Smooth muscle cell (in vitro differentiated cells): Measurements from ENCODE around the gene CDH24. TPM values are rescaled to one million over a fixed set of nuclear protein-coding genes. Genes with fewer than 3 reads are reported as not detected.

Experiments
- DNase-seq: peaks from one replicate; lab custom pipeline; 2025; ENCODE audit not compliant: unreplicated experiment; lab: John Stamatoyannopoulos, UW
- H2AFZ ChIP-seq: fragments of 200-600 bp; sonication (generic); 2 replicates; pipeline ENCODE4 v1.6.0; 2016; ENCODE audit warnings: antibody characterized with exemption, low read depth, mild to moderate bottlenecking
- H3F3A ChIP-seq: fragments of 200-600 bp; sonication (generic); 2 replicates; pipeline ENCODE4 v1.6.0; 2017; ENCODE audit warnings: antibody characterized with exemption, low read depth
- H3K27ac ChIP-seq: fragments of 200-600 bp; sonication (generic); 2 replicates; pipeline ENCODE4 v1.5.1; 2016; ENCODE audit warnings: low read depth, mild to moderate bottlenecking
- H3K27me3 ChIP-seq: fragments of 200-600 bp; sonication (generic); 2 replicates; pipeline ENCODE4 v1.6.1; 2016; ENCODE audit warnings: low read depth, mild to moderate bottlenecking
- H3K36me3 ChIP-seq: fragments of 200-600 bp; sonication (generic); 2 replicates; pipeline ENCODE4 v1.5.1; 2016; ENCODE audit warnings: low read depth
- H3K4me1 ChIP-seq: fragments of 200-600 bp; sonication (generic); 2 replicates; pipeline ENCODE4 v1.5.1; 2016; ENCODE audit warnings: low read depth
- H3K4me2 ChIP-seq: fragments of 200-600 bp; sonication (generic); 2 replicates; pipeline ENCODE4 v1.6.0; 2016; ENCODE audit warnings: mild to moderate bottlenecking
- H3K4me3 ChIP-seq: fragments of 200-600 bp; sonication (generic); 2 replicates; pipeline ENCODE4 v1.5.1; 2016; ENCODE audit warnings: mild to moderate bottlenecking
- H3K79me2 ChIP-seq: fragments of 200-600 bp; sonication (generic); 2 replicates; pipeline ENCODE4 v1.6.0; 2016; ENCODE audit warnings: low read depth, mild to moderate bottlenecking
- H3K9ac ChIP-seq: fragments of 200-600 bp; sonication (generic); 2 replicates; pipeline ENCODE4 v1.6.0; 2016; ENCODE audit warnings: low read depth
- H3K9me3 ChIP-seq: fragments of 200-600 bp; sonication (generic); replicated peaks from 2 replicates; pipeline ENCODE4 v1.5.1; 2016; ENCODE audit warnings: low read depth
- H4K20me1 ChIP-seq: fragments of 200-600 bp; sonication (generic); 2 replicates; pipeline ENCODE4 v1.6.0; 2016; ENCODE audit warnings: low read depth
- CTCF ChIP-seq: fragments of 200-600 bp; sonication (generic); IDR thresholded peaks from 2 replicates; pipeline ENCODE4 v1.5.1; 2017; ENCODE audit warnings: borderline replicate concordance, mild to moderate bottlenecking, antibody characterized with exemption; ENCODE audit not compliant: insufficient read depth, poor library complexity, severe bottlenecking
- WGBS: methylation state at CpG from one replicate; pipeline ENCODE4 v1.1.7; 2016; ENCODE audit warnings: low lambda C conversion rate; 5-methylcytosine and 5-hydroxymethylcytosine counted together
- polyA plus RNA-seq: library from polyadenylated mRNA; unstranded; fragments of >200 nt; fragmentation: Nextera tagmentation; extraction: Ambion mirVana; gene quantifications from 2 replicates; pipeline ENCODE4 v1.2.1, GENCODE V29; 2016
- total RNA-seq: library from RNA; depleted of rRNA; stranded (reverse); fragments of >200 nt; gene quantifications from 2 replicates; pipeline ENCODE4 v1.2.3, GENCODE V29; 2014

The CDH24 gene
- total and polyA plus RNA-seq, 2 experiments from 2014 or later = 5.5 to 6.9 TPM

- DNase-seq = no peak
- 59% methylated on average over 7 of the region's 7 CpGs for WGBS
- no peaks in the 10 kb centered on the region for H3K27me3 ChIP-seq
Observed at GRCh38 chr14:23021889-23022442, 35.4 kb downstream of the CDH24 start.

GRCh38 chr14:23021434-23021833 is 35.9 kb downstream of the CDH24 start:
- H3K4me3 ChIP-seq = no peak overlapping the region
- H3K9me3 ChIP-seq = no peaks in the 10 kb centered on the region
- H3K27me3 ChIP-seq = no peaks in the 10 kb centered on the region
- 71% methylated on average over 9 of the region's 9 CpGs for WGBS
- H3K9ac ChIP-seq = no peak overlapping the region
- no peak for DNase-seq
- peaks cover 6% of the 10 kb centered on the region for H4K20me1 ChIP-seq
- no peak overlapping the region for H2AFZ ChIP-seq
- no peak for TF ChIP-seq CTCF
- H3K36me3 ChIP-seq = no peaks in the 10 kb centered on the region
- no peak overlapping the region for H3K27ac ChIP-seq
- no peaks in the 10 kb centered on the region for H3K4me1 ChIP-seq
- H3K4me2 ChIP-seq = no peak overlapping the region
- no peaks in the 10 kb centered on the region for H3K79me2 ChIP-seq
- H3F3A ChIP-seq = peaks cover 7% of the 10 kb centered on the region

More at GRCh38 chr14:23021889-23022442, 35.4 kb downstream of the CDH24 start:
- H3K4me2 ChIP-seq = no peak overlapping the region
- H3K36me3 ChIP-seq = no peaks in the 10 kb centered on the region
- H3K4me1 ChIP-seq = no peaks in the 10 kb centered on the region
- H3K9me3 ChIP-seq = no peaks in the 10 kb centered on the region
- peaks cover 7% of the 10 kb centered on the region for H4K20me1 ChIP-seq
- peaks cover 8% of the 10 kb centered on the region for H3F3A ChIP-seq
- H2AFZ ChIP-seq = no peak overlapping the region
- H3K4me3 ChIP-seq = no peak overlapping the region
- H3K79me2 ChIP-seq = no peaks in the 10 kb centered on the region
- TF ChIP-seq CTCF = no peak
- no peak overlapping the region for H3K9ac ChIP-seq
- H3K27ac ChIP-seq = no peak overlapping the region

GRCh38 chr14:23020143-23021128 is 36.9 kb downstream of the CDH24 start:
- H3K27ac ChIP-seq = no peak overlapping the region
- 89% methylated on average over 7 of the region's 7 CpGs for WGBS
- no peaks in the 10 kb centered on the region for H3K79me2 ChIP-seq
- no peak for DNase-seq
- no peak for TF ChIP-seq CTCF
- H4K20me1 ChIP-seq = no peaks in the 10 kb centered on the region
- no peak overlapping the region for H3K4me3 ChIP-seq
- no peaks in the 10 kb centered on the region for H3K27me3 ChIP-seq
- H3K9me3 ChIP-seq = no peaks in the 10 kb centered on the region
- H2AFZ ChIP-seq = no peak overlapping the region
- H3F3A ChIP-seq = no peaks in the 10 kb centered on the region
- H3K4me1 ChIP-seq = no peaks in the 10 kb centered on the region
- H3K36me3 ChIP-seq = no peaks in the 10 kb centered on the region
- H3K4me2 ChIP-seq = no peak overlapping the region
- no peak overlapping the region for H3K9ac ChIP-seq
